Mucosa of descending colon (tissue), 3 donors: ENCODE results near the gene EFCAB6. TPM values are rescaled to one million over a fixed set of nuclear protein-coding genes. Genes with fewer than 3 reads are reported as not detected.
A peak's percentile ranks its signal among the peaks of the same experiment; 100 is the strongest.

ENCODE experiments used
- ATAC-seq: fragments of 200-7000 bp; cut with Tn5 transposase; one replicate; pipeline ENCODE4 v1.9.1; 2020; ENCODE audit warnings: mild to moderate bottlenecking, moderate library complexity
- DNase-seq, 3 donors: peaks; one replicate each; pipeline ENCODE4 v3.0.0-alpha.2; 2020
- H3K36me3 ChIP-seq: fragments of 200-600 bp; one replicate; pipeline ENCODE4 v1.8.0; 2021; ENCODE audit warnings: low read depth, mild to moderate bottlenecking
- H3K4me1 ChIP-seq: fragments of 200-600 bp; one replicate; pipeline ENCODE4 v1.8.0; 2021; ENCODE audit warnings: low read depth, mild to moderate bottlenecking
- H3K4me3 ChIP-seq: fragments of 200-600 bp; one replicate; pipeline ENCODE4 v1.8.0; 2021; ENCODE audit warnings: mild to moderate bottlenecking
- H3K9me3 ChIP-seq: fragments of 200-600 bp; one replicate; pipeline ENCODE4 v1.8.0; 2021; ENCODE audit warnings: mild to moderate bottlenecking
- CTCF ChIP-seq: fragments of 200-600 bp; IDR thresholded peaks from one replicate; pipeline ENCODE4 v1.8.0; 2022; ENCODE audit warnings: antibody characterized with exemption, mild to moderate bottlenecking
- intact Hi-C, 2 donors: fragments of 100-400 bp; cut with DNase I in 1 of 2; cut with micrococcal nuclease in 1 of 2; formaldehyde crosslinking; loops; one replicate each; pipeline versions ENCODE4 v1.11.0 to v1.11.1; 2022; cut with DNase I, micrococcal nuclease
- total RNA-seq, 3 donors: library from RNA; stranded (reverse); fragmentation: NEBNext Ultra II Directional in 2 of 3; extraction: Animal tissue kit (Norgen Biotek cat#: 25700) in 2 of 3; gene quantifications; one replicate each; pipeline versions ENCODE4 v1.2.1 to v1.2.4, GENCODE V29; 2021 to 2023
- donor health status: DM: no; HTN: no; CAD: no; lungs with moderate emphysema.
- donor health status: DM: no; HTN: no; CAD: no.
- donor health status: DM: no; HTN: yes; CAD: no.

EFCAB6 gene
- total RNA-seq, 3 donors from 2014 or later, result 1.1 to 1.8 (median 1.7) TPM

- H3K4me3 ChIP-seq, result no peak overlapping the region
- TF ChIP-seq CTCF, result no peak
- intact Hi-C loops, result no loop called here
- ATAC-seq, result no peak
- no peaks in the 10 kb centered on the region for H3K9me3 ChIP-seq
- H3K36me3 ChIP-seq, result no peaks in the 10 kb centered on the region
- no peaks in the 10 kb centered on the region for H3K4me1 ChIP-seq
- DNase-seq, result peak in 1 of 3 donors; percentile 13
These were observed 257.3 kb downstream of the EFCAB6 start for GRCh38 chr22:43554694-43555365.

- intact Hi-C loops, result no loop called here
- Histone ChIP-seq H3K36me3 (no peaks in the 10 kb centered on the region), H3K4me3 (no peak overlapping the region), H3K4me1 (no peaks in the 10 kb centered on the region), H3K9me3 (no peaks in the 10 kb centered on the region)
- no peak for DNase-seq
- TF ChIP-seq CTCF, result no peak
- ATAC-seq, result no peak
These were observed 257.9 kb downstream of the EFCAB6 start for GRCh38 chr22:43554259-43554636.

- no peaks in the 10 kb centered on the region for H3K4me1 ChIP-seq
- H3K9me3 ChIP-seq, result no peaks in the 10 kb centered on the region
- DNase-seq, result peak in 1 of 3 donors; percentile 29
- no peak overlapping the region for H3K4me3 ChIP-seq
- TF ChIP-seq CTCF, result no peak
- no peaks in the 10 kb centered on the region for H3K36me3 ChIP-seq
- intact Hi-C loops, result no loop called here
- ATAC-seq, result no peak
These were observed 258.4 kb downstream of the EFCAB6 start for GRCh38 chr22:43553451-43554258.

- Histone ChIP-seq H3K4me3 (no peak overlapping the region), H3K36me3 (no peaks in the 10 kb centered on the region), H3K9me3 (no peaks in the 10 kb centered on the region), H3K4me1 (no peaks in the 10 kb centered on the region)
- no peak for TF ChIP-seq CTCF
- DNase-seq (no peak), ATAC-seq (no peak)
- intact Hi-C loops, result no loop called here
These were observed 261.4 kb downstream of the EFCAB6 start for GRCh38 chr22:43550672-43551071.

- no peak for TF ChIP-seq CTCF
- DNase-seq (peak in 1 of 3 donors; percentile 17), ATAC-seq (no peak)
- Histone ChIP-seq H3K4me3 (no peak overlapping the region), H3K9me3 (no peaks in the 10 kb centered on the region), H3K4me1 (no peaks in the 10 kb centered on the region), H3K36me3 (no peaks in the 10 kb centered on the region)
- intact Hi-C loops, result no loop called here
These were observed 262.0 kb downstream of the EFCAB6 start for GRCh38 chr22:43550024-43550620.
